Activated CD8-positive, alpha-beta memory T cell treated with anti-CD3 and anti-CD28 coated beads, Interleukin-2, amount 50 U/mL, for 1 hour (primary cell): ENCODE results near the gene PIGU.
A peak's percentile ranks its signal among the peaks of the same experiment; 100 is the strongest.
"Not testable (repeated sequence)": the region's sequence is repeated elsewhere in the genome, so short reads cannot be mapped to it uniquely, and the experiment has no call there.

Source experiments
- DNase-seq: peaks from one replicate; pipeline ENCODE4 v3.0.0-alpha.2; 2020; ENCODE audit errors: extremely low read depth

The PIGU gene

GRCh38 chr20:34676642-34677373 lies at the start of gene PIGU:
PIGU (minus strand) TSS chr20:34677092; CDS start chr20:34677085, 7 bp downstream.
- peak; percentile 78 for DNase-seq

GRCh38 chr20:34724172-34724571 lies 47.3 kb upstream of the PIGU start:
- DNase-seq: no peak

GRCh38 chr20:34722560-34722959 lies 45.7 kb upstream of the PIGU start:
- not testable (repeated sequence) for DNase-seq

- DNase-seq: no peak
Measured at GRCh38 chr20:34720266-34720665, 43.4 kb upstream of the PIGU start.

GRCh38 chr20:34719242-34720017 lies 42.5 kb upstream of the PIGU start:
- DNase-seq: not testable (repeated sequence)

GRCh38 chr20:34717230-34718095 lies 40.6 kb upstream of the PIGU start:
- DNase-seq: no peak

- no peak for DNase-seq
Measured at GRCh38 chr20:34716921-34717229, 40.0 kb upstream of the PIGU start.

- DNase-seq: no peak
Measured at GRCh38 chr20:34715384-34715783, 38.5 kb upstream of the PIGU start.

GRCh38 chr20:34713944-34714515 lies 37.1 kb upstream of the PIGU start:
- not testable (repeated sequence) for DNase-seq

- no peak for DNase-seq
Measured at GRCh38 chr20:34713194-34713943, 36.5 kb upstream of the PIGU start.

GRCh38 chr20:34712525-34713192 lies 35.8 kb upstream of the PIGU start:
- DNase-seq: no peak

GRCh38 chr20:34711813-34712430 lies 35.0 kb upstream of the PIGU start:
- DNase-seq: no peak

GRCh38 chr20:34710861-34711574 lies 34.1 kb upstream of the PIGU start:
- DNase-seq: no peak

GRCh38 chr20:34710568-34710839 lies 33.6 kb upstream of the PIGU start:
- no peak for DNase-seq

GRCh38 chr20:34709831-34710567 lies 33.1 kb upstream of the PIGU start:
- no peak for DNase-seq

- peak; percentile 65 for DNase-seq
Measured at GRCh38 chr20:34709044-34709830, 32.3 kb upstream of the PIGU start.

- no peak for DNase-seq
Measured at GRCh38 chr20:34708621-34709043, 31.7 kb upstream of the PIGU start.
